GM19372 (cell line): ENCODE measurements around the gene ZNF148.

Experiments used
- ATAC-seq: cut with Tn5 transposase; IDR thresholded peaks from one replicate; pipeline ENCODE4 v1.9.1; 2021; ENCODE audit warnings: mild to moderate bottlenecking, low read depth, moderate library complexity; ENCODE audit not compliant: unreplicated experiment

ZNF148 gene

GRCh38 chr3:125194849-125195601, 180.1 kb downstream of the ZNF148 start:
- ATAC-seq = no peak

- ATAC-seq = no peak
Measured at GRCh38 chr3:125194061-125194848, 180.9 kb downstream of the ZNF148 start.

GRCh38 chr3:125192190-125193035, 182.7 kb downstream of the ZNF148 start:
- peak; percentile 71 for ATAC-seq

GRCh38 chr3:125191730-125192129, 183.4 kb downstream of the ZNF148 start:
- no peak for ATAC-seq

GRCh38 chr3:125191256-125191655, 183.9 kb downstream of the ZNF148 start:
- no peak for ATAC-seq

- no peak for ATAC-seq
Measured at GRCh38 chr3:125190786-125191185, 184.3 kb downstream of the ZNF148 start.

- ATAC-seq = no peak
Measured at GRCh38 chr3:125189378-125190165, 185.6 kb downstream of the ZNF148 start.

- ATAC-seq = no peak
Measured at GRCh38 chr3:125188955-125189354, 186.2 kb downstream of the ZNF148 start.

- ATAC-seq = no peak
Measured at GRCh38 chr3:125187599-125187910, 187.6 kb downstream of the ZNF148 start.

GRCh38 chr3:125186800-125187598, 188.1 kb downstream of the ZNF148 start:
- no peak for ATAC-seq

- peak; percentile 74 for ATAC-seq
Measured at GRCh38 chr3:125186261-125186787, 188.8 kb downstream of the ZNF148 start.

- peak; percentile 8 for ATAC-seq
Measured at GRCh38 chr3:125185805-125186204, 189.3 kb downstream of the ZNF148 start.

GRCh38 chr3:125179884-125180240, 195.3 kb downstream of the ZNF148 start:
- no peak for ATAC-seq

- ATAC-seq = no peak
Measured at GRCh38 chr3:125179143-125179883, 195.8 kb downstream of the ZNF148 start.

- ATAC-seq = no peak
Measured at GRCh38 chr3:125177746-125178145, 197.4 kb downstream of the ZNF148 start.
